C4-2B (cell line): ENCODE measurements around the gene NHP2.
A peak's percentile ranks its signal among the peaks of the same experiment; 100 is the strongest.
"Not testable (repeated sequence)": the region's sequence is repeated elsewhere in the genome, so short reads cannot be mapped to it uniquely, and the experiment has no call there.

Experiments used
- H3K27ac ChIP-seq: fragments of 450-650 bp; 2 replicates; pipeline ENCODE4 v1.5.1; 2017
- ZFX ChIP-seq: fragments of 450-650 bp; IDR thresholded peaks from 2 replicates; pipeline ENCODE4 v1.6.1; 2017
- TF ChIP-seq, protein P1 (sequence below): fragments of 450-650 bp; conservative IDR thresholded peaks from 2 replicates; pipeline ENCODE4 v1.5.1; 2017; ENCODE audit warnings: mild to moderate bottlenecking

The NHP2 gene

DNA sequence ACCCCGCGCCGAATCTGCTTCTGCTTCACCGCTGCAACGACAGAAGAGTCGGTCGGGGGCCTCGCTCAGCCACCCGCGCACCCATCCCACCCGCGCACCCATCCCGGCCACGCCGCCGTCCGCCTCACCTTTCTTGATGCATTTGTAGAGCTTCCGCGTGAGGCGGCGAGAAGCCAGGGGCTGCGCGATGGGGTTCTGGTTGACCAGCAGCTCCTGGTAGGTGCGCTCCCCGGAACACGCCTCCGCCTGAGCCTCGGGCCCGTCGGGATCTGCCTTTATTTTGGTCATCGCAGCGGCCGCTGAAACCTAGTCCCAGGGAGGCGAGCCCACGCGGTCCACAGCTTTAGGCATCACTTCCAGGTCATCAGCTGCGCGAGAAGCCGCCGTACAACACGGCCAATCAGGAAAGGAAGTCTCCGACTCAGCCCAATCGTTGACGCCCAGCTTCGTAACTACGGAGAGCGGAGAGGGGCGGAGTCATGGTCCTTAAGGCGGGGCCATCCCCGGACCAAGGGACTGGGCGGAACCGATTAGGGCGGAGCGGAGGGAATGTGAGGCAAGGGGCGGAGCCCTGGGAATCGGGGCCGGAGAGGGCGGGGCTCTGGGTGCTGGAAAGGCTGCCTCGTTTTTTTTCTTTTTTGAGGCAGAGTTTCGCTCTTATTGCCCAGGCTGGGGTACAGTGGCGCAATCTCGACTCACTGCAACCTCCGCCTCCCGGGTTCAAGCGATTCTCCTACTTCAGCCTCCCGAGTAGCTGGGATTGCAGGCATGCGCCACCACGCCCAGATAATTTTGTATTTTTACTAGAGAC is at the start of gene NHP2:
NHP2 (minus strand) TSS at position 356 of the 811 bp plus-strand sequence; CDS start at position 288, 68 bp downstream.
- H3K27ac ChIP-seq: peak within 1 kb of the TSS; percentile 71

DNA sequence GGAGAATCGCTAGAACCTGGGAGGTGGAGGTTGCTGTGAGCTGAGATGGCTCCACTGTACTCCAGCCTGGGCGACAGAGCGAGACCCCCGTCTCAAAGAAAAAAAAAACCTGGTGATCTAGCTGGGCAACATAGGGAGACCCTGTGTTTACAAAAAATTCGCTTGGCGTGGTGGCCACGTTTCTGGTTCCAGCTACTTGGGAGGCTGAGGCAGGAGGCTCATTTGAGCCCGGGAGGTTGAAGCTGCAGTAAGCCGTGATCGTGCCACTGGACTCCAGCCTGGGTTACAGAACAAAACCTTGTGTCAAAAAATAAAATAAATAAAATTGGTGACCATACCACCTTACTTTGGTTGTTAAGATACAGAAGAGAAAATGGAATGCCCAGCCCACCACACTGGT is 48.9 kb upstream of the NHP2 start:
- no peak overlapping the region for H3K27ac ChIP-seq

More for the DNA sequence above, at the start of gene NHP2:
- TF ChIP-seq, protein P1, sequence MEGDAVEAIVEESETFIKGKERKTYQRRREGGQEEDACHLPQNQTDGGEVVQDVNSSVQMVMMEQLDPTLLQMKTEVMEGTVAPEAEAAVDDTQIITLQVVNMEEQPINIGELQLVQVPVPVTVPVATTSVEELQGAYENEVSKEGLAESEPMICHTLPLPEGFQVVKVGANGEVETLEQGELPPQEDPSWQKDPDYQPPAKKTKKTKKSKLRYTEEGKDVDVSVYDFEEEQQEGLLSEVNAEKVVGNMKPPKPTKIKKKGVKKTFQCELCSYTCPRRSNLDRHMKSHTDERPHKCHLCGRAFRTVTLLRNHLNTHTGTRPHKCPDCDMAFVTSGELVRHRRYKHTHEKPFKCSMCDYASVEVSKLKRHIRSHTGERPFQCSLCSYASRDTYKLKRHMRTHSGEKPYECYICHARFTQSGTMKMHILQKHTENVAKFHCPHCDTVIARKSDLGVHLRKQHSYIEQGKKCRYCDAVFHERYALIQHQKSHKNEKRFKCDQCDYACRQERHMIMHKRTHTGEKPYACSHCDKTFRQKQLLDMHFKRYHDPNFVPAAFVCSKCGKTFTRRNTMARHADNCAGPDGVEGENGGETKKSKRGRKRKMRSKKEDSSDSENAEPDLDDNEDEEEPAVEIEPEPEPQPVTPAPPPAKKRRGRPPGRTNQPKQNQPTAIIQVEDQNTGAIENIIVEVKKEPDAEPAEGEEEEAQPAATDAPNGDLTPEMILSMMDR: no peak
- no peak for TF ChIP-seq ZFX

DNA sequence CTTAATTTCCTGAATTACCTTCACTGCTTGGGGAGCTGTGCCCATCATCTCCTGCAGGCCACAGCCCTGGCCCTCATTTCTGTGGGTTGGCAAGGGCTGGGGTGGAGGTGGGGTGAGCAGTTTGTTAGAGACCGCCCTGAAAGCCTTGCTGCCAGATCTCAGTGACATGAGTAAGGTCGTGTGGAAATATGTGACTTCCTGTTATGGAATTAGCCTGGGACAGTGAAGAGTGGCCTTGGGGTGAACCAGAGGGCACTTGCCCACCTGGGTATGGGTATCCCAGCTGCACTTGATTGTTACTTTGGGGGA is 48.2 kb upstream of the NHP2 start:
- TF ChIP-seq, protein P1: no peak
- no peak for TF ChIP-seq ZFX
- no peak overlapping the region for H3K27ac ChIP-seq

More for the DNA sequence above, 48.9 kb upstream of the NHP2 start:
- TF ChIP-seq, protein P1: no peak
- no peak for TF ChIP-seq ZFX

DNA sequence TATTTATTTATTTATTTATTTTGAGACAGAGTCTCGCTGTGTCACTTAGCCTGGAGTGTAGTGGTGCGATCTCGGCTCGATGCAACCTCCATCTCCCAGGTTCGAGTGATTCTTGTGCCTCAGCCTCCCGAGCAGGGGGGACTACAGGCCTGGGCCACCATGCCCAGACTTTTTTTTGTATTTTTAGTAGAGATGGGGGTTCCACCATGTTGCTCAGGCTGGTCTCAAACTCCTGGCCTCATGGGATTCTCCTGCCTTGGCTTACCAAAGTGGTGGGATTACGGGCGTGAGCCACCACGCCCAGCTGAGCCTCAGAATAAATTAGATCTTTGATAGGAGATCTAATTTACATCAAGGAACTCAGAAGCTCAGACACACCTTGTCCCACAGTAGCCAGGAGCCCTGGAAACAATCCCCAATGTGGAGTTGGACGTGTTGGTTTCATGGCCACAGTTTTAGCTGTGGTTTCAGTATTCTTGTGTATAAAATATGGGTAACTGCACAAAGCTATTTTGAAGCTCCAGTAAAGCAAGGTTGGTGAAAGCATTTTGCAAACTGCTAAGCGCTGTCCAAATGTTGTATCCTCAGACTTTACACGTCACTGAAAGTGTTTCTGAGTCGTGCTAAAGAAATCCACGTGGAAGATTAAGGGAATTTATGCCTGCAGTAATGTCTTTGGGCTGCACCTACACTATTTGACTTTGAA is 47.7 kb upstream of the NHP2 start:
- TF ChIP-seq, protein P1: no peak
- TF ChIP-seq ZFX: no peak
- H3K27ac ChIP-seq: no peak overlapping the region

DNA sequence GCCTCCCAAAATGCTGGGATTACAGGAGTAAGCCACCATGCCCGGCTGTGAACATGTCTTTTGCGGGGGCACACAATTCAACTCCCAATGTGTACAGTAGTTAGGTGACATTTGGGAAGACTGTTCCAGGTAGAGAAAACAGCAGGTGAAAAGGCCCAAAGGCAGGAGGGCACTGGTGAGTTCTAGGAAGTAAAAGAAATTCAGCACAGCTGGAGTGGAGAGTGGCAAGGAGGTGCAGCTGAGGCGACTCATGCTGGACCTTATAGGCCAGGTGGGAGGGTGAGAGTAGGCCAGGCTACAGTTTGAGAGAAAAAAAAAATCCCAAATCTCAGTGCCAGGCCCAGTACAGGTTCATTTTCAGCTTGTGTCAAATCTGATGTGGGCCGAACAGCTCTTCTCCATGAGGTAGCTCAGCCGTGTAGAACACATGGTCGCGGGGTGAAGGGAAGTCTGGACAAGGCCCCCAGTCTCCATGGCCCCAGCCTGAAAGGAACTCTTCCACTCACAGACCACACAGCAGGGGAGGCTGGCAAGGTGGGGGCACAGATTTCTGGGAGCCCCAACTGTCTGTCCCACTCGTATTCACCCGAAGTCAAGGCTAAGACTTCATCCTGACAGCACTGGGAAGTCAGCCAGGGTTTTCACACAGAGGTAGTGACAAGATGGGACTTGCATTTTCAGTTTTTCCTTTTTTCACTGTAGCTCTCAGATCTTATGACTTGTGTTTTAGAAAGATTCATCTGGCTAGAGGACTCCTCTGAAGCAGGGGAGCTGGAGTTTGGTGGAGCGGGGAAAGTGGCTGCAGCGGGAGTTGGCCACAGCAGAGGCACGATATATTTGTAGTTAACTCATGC is 46.1 kb upstream of the NHP2 start:
- H3K27ac ChIP-seq: no peak overlapping the region
- no peak for TF ChIP-seq ZFX
- TF ChIP-seq, protein P1: no peak

DNA sequence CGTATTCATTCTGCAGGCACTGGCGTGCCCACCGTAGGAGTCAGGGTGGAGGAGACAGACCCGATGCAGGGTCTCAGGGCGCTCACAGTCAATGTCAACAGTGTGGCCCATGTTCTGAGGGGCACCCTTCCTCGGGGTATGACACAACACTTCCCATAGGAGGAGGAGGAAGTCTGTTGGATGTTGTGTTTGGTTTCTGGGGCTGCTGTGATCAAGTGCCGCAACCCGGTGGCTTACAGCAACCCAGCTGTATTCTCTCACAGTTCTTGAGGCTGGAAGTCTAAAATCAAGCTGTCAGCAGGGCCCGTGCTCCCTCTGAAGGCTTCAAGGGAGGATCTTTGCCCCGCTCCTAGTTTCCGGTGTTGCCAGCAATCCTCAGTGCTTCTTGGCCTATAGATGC is 45.0 kb upstream of the NHP2 start:
- no peak overlapping the region for H3K27ac ChIP-seq
- TF ChIP-seq, protein P1: no peak
- TF ChIP-seq ZFX: no peak

DNA sequence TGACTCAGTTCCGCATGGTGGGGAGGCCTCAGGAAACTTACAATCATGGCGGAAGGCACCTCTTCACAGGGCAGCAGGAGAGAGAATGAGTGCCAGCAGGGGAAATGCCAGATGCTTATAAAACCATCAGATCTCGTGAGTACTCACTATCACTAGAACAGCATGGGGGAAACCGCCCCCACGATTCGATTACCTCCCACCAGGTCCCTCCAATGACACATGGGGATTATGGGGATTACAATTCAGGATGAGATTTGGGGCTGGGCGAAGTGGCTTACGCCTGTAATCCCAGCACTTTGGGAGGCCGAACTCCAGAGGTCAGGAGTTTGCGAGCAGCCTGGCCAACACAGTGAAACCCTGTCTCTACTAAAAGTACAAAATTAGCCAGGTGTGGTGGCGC is 44.5 kb upstream of the NHP2 start:
- H3K27ac ChIP-seq: not testable (repeated sequence)
